HG02973 (cell line): ENCODE results near the gene THBD.

Experiments used
- ATAC-seq: cut with Tn5 transposase; IDR thresholded peaks from one replicate; pipeline ENCODE4 v1.9.1; 2021; ENCODE audit warnings: moderate library complexity; ENCODE audit not compliant: unreplicated experiment

Gene THBD

DNA sequence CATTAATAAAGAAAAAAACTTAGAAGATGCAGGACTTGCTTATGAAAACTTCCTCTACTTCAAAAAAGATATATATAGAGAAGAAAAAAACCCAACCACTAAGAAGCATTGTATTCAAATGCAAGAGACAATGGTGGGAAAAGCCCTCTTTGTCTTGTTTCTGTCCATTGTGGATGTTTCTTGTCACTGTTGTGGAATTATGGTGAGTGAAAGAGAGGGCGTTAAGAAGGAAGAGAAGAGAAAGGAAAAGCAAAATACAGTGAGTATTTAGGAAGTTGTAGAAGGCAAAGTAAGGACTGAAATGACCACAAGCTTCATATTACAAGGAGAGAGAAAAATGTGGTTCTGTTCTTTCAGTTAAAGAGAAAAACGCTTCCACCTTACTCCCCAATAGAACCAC lies 14.1 kb upstream of the THBD start:
- ATAC-seq: no peak

DNA sequence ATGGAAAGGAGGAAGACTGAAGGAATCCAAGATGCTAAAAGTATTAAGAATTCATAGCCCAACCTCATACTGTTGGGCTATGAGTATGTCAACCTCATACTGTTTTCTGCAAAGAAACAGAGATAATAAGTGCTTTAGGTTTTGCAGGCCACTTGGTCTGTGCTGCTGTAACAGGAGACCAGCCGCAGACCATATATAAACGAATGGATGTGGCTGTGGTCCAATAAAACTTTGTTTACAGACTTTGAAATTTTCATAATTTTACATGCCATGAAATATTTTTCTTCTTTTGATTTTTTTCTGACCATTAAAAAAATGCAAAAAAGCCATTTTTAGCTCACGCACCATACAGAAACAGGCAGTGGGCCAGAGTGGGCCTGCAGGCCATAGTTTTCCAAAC lies 13.7 kb upstream of the THBD start:
- ATAC-seq: no peak

DNA sequence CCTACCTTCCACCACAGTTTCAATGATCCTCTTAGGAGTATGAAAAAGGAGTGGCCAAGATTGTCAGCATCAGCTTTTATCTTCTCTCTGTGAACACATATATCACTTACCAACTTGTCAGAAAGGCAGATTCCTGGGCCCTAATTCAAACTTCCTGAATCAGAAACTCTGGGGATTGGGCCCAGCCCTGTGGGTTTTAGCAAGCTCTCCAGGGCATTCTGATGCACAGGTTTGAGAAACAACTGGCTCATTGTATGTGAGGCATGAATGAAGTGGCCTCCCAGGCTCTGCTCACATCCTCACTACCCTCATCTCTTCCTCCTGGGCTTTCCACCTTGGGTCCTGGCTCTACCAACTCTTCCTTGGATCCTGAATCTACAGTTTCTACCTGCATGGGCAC lies 13.2 kb upstream of the THBD start:
- ATAC-seq: no peak

DNA sequence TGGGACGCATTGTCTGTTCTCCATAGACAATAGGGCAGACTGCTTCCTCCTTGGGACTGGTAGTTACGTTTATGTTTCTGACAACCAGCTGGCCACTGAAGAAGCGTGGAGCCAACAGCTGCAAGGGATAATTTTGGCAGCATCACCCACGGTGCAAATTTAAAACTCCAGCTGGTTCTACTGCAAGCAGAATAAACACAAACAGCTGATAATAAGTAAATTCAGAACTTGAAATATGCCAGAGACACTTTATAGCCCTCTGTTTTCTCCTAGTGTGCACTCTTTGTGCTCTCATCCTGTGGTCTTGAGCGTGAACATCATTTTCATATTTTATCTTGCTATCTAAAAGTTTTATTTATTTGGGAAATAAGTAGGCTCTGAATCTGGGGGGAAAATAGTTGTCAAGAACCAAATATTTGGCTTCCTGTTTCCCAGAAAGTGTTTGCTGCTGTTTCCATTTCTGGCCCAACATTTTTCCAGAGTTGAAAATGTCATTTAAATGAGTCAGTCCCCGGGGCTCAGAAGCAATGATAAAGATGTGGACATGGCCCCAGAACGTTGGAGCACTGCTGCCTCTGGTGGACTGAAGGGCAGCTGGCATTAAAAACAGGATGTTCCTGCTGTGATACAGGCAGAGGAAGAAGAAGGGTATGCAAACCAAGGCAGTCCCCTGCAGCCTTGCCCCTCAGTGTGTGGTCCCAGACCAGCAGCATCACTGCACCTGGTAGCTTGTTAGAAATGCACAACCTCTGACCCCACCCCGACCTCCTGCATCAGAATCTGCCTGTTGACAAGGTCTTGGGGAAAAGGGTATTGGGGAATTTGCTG lies 12.5 kb upstream of the THBD start:
- ATAC-seq: no peak

DNA sequence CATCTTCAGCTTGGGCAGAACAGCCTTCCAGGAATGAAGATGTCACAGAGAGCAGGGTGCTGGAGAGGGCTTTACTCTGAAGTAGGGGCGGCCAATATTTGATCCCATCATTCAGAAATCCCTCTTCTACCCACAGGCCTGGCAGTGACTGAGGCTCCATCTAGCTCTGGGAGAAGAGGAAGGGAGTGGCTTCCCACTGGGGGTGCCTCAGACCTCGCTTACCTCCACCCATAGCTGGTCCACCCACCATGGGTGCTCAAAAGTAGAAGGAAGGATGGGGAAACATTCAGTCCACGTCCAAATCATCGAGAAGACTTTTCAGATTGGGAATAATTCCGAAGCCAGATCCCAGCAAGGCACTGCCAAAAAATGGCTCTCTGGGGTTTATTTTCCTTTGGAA lies 11.8 kb upstream of the THBD start:
- no peak for ATAC-seq

DNA sequence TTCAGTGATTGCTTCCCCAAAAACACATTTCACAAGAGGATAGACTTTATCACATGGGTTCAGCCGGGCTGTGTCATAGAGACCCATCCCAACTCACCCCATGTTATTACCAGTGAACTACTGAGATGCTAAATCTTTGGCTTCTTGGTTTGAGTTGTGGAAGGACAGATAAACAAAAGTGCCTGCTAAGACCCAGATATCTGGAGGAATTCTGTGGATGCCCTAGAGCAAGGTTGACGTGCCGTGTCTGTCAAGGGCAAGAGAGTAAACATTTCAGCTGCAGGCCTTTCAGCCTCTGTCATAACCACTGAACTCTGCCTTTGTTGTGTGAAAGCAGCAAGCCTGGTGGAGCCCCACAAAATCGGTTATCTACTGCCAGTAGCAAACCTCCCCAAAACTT lies 11.2 kb upstream of the THBD start:
- ATAC-seq: no peak

DNA sequence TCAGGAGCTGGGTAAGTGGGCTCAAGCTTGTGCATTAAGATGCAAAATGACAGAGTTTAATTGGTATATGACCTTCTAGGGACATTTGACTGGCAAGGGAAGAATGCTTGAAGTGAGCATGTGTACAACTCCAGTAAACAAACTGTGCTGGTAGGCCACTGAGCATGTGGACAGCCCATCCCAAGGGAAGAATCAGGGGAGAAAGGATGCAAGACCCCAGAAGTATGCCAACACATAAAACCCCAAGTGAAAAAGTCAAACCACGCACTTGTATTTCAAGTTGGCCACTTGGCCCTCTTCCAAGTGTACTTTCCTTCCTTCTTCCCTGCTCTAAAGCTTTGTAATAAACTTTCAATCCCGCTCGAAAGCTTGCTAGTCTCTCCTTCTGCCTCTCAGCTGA lies 10.4 kb upstream of the THBD start:
- no peak for ATAC-seq

DNA sequence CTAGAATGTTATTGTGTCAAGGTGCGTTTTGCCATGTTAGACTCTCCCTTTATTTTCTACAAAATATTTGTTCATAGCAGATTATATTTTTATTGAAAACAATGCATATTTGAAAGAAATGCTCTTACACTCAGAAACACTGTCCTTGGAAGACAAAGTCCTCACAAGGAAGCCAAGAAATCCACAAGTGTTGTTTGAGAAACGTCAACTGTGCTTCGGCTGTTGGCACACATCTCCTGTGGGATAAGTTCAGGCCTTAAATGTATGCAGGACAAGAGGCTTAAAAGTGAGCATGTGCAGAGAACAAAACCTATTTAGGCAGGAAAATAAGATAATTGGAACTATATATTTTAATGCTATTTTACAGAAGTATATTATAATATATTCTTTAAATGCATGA lies 9.5 kb upstream of the THBD start:
- no peak for ATAC-seq

DNA sequence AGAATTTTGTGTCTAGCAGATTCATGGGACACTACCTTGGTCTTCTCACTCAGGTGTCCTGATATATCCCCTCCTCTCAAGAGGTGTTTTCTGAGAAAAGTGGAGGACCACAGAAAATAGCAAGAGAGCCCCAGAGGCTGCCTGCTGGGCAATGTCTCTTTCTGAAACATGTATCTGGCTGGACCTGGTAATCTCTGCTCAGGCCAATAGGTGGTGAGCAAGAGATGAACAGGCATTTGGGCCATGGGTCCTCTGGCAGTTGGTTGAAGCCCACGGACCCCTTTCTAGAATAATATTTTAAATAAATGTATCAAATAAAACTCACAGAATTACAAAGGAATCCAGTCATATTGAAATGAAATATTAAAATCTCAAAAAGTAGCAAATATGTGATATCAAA lies 8.8 kb upstream of the THBD start:
- ATAC-seq: no peak

DNA sequence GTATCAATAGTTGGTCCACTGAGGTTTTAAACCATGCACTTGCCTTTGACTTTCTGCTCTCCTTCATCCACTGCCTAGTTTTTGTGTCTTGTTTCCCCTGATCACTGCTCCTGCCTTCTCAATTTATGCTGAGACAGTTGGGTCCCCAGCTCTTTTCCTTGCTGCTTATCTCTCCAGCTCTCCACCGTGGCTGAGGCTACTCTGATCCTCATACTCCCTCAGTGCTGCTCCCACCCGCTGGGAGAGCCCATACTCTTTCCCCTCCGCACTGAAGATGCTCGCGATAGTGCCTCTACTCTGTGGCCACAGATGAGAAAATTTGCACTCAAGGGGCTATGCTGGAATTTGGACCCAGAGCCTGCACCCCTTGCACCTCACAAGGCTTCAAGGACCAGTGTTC lies 3.4 kb upstream of the THBD start:
- ATAC-seq: no peak

DNA sequence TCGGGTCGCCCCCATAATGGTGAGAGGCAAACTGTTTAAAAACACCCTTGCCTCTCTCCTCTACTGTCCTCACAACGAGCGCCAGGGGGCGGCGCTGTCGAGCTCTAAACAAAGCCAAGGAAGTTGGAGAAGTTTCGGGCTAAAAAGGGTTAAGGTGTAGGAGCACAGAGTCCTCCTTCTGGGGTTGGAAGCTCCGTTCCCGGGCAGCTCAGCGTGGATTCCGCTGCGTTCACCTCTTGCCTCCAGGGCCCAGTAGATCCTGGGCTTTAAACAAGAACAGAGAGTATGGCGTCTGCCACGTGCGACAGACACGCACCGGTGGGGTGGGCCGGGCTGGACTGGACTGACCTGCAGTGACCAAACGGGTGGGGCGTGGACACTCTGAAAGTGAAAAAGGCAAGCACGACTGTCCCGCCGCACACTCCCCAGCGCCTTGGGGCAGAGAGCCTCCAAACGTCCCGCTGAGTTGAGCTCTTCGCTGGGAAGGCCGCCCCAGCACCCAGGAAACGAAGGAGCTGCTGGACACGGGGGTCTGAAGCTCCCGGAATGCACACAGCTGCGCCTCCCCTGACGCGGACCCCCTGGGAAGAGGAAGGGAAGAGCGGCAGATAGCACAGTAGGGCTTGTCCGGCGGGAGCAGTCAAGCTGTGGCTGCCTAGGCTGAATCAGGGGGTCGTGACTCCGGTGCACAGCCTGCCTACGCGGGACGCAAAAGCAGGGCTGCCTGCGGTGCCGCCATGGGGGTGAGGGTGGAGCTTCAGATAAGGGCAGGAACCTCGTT lies 1.6 kb upstream of the THBD start:
- no peak for ATAC-seq

DNA sequence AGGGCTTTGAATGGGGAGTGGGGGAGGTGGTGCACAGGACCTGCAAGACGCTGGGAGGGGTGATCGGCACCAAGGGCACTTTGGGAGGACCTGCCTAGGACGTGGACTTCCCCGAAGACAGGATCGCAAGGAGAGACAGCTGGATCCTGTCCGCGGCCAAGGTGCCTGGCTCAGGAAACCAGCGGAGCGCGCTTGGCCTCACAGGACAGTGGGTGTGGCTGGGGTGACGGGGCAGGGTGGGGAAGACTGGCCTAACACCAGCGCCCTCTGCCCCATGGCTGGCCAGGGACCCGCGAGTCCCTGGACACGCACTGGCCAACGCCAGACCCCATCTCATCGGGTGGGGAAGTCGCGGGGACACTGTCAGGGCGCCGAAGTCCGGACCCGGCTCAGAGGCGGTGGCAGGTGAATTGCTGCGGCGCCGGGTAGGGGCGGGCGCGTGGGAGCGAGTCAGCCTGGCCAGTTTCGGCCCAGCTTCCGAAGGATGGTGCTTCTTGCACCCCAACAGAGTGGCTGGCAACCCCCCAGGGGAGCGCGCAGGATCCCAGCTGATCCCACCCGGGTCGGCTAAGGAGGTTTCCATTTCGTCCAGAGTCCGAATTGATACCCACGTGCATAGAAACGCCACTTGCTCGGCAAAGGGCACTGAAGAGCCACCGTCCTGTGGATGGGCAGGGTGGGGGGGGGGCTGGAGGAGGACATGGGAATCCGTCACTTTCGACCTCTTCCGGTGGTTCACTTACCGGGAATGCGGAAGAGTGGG lies 785 bp upstream of the THBD start:
- ATAC-seq: no peak

DNA sequence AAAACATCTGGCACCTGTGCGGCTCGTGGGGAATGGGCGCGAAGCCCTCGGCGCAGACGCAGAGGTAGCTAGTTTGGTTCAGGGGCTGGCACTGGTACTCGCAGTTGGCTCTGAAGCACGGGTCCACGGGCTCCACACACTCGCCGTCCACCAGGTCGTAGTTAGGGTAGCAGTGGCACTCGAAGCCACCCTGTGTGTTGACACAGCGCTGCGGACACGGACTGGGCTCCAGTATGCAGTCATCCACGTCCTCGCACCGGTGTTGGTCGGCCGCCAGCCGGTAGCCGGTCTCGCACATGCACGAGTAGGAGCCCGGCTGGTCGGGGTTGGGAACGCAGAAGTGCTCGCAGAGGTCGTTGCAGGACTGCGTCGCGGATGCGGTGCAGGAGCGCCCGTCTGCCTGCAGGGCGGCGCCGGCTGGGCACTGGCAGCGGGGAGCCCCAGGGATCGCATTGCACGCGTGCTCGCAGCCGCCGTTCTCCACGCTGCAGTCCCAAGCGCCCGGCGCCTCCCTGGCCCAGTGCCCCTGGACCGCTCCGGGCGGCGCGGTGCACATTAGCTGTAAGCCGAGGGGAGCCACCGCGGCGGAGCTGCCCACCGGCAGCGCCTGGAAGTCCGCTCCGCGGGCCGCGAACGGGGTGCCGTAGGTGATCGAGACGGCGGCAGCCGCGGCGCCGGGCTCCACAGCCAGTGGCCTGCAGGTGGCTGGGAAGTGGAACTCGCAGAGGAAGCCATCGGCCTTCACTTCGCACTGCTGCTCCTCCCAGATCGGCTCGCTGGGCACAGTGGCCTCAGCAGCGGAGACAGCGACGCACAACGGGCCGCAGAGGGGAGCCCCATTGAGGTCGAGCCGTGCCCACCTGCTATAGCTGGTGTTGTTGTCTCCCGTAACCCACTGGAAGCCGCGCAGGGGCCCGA lies 930 bp downstream of the THBD start:
- no peak for ATAC-seq

DNA sequence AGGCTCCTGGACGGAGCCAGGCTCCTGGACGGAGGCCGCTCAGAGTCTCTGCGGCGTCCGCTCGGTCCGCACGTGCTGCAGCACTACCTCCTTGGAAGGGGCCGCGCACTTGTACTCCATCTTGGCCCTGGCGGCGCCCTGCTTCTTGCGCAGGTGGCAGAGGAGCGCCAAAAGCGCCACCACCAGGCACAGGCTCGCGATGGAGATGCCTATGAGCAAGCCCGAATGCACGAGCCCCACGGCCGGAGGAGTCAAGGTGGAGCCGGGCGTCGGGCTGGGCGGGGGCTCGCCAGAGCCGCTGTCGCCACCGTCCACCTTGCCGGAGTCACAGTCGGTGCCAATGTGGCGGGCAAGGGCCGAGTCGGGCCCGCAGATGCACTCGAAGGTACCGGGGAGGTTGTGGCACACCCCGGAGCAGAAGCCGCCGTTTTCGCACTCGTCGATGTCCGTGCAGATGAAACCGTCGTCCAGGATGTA lies 1.7 kb downstream of the THBD start:
- no peak for ATAC-seq

DNA sequence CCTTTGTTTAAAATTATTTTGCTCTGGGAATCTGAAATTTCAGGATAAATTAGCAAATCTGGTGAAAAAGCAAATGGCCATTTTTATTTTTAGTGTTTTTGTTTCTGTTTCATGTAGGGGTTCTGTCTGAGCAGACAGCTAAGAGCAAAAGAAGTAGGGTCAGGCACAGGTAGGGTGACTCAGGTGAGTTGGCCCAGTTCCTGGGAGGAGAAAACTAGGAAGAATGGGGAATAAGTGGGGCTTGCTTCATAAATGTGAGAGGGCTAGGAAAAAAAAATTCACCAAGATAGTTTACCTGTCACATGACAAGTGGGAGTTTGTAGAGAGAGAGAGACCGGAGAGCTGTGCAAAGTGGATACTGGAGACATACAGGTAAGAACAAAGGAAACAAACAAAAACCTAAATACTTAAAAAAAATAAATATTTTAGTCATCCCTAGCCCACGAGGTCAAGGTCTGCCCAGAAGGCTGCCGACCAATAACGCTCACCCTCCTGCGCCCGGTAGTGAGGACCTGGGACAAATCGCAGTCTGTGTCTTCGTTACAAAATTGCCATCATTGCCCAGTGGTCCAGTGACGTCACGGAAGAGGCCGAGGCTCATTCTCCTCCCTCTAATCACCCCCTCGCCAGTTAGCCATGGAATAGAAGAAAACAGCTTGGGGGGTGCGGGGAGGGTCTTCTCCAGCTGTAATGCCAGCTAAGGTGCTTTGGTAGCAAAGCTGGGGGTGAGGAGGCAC lies 2.3 kb downstream of the THBD start:
- no peak for ATAC-seq

DNA sequence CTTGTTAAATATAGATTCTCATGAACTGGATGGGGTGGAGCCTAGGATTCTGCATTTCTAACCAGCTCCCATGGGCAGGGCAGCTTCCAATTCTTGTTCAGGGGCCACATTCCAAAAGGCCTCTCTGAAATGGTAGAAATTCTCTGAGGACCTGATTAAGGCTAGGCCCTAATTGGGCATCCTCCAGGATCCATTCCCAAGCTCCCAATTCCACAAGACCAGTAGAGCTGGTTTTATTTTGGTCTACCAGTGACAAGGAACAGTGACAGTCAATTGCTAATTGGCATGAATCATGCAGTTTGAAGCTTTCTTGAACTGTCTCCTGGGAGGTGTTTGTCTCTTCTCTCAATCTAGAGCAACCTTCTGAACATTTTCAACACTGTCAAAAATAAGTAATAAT lies 3.0 kb downstream of the THBD start:
- ATAC-seq: no peak

DNA sequence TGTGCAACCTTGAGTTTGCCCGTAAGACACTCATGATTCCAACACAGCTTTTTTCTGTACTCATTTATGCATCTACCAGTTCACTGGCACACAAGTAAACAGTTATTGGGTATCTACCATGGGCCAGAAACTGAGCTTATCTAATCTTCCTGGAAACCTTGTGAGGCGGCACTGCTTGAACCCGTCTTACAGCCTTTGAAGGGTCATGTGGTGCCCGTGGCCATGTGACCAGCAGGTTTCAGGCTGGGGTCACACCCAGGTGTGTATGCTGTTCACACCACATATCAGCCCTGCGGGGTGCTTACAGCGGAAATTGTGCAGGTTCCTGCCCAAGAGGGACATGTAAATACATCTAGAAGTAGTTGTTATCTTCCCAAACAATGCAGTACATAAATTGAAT lies 6.1 kb downstream of the THBD start:
- ATAC-seq: no peak

DNA sequence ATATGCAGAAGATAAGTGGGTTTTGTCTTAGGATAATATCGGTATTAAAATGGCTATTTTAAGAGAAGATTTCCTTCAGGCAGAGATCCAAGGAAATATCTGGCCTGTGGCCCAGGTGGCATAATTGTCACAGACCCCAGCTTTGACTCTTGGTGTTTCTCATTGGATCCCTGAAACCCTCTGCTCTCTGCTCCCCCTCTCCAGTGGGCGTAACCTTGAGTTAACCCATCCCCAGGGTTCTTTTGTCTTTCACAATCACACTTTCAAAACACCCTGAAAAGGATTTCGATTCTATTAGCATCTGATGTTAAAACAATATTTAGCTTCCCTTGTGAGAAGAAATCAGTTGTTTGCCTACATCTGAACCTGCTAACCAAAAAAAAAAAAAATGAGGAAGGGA lies 7.2 kb downstream of the THBD start:
- no peak for ATAC-seq

DNA sequence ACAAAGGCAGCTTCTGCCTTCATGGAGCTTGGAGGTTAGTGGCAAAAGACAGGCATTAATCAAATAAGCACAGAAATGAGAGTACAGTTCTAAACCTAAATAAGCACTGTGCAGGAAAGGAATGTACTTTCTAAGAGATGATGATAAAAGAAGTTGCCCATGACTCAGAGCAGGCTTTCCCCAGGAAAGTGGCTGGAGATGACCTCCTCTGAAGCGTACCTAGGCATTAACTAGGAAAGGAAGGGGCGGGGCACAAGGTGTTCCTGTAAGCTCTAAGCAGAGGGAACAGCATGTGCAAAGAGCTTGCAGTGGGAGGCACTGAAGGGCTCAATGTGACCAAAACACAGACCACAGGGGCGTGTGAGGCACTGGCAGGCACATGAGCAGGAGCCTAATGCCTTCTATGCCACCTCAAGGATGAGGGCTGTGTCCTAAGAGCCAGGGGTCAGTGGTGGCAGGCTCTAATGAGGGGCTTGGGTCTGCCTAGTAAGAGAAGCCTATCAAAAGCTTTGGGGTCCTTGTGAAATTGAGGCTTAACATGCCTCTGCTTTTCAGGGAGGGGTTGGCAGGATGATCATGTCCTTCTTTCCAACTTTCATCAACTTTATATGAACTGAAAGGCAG lies 9.5 kb downstream of the THBD start:
- no peak for ATAC-seq
